DND-41 (cell line): ENCODE measurements around the gene ATP6V0A1.
"Not testable (repeated sequence)": the region's sequence is repeated elsewhere in the genome, so short reads cannot be mapped to it uniquely, and the experiment has no call there.

Experiments used
- ATAC-seq: fragments of 200-7000 bp; cut with Tn5 transposase; 3 replicates; pipeline ENCODE4 v1.9.1; 2021; ENCODE audit warnings: low read depth; ENCODE audit not compliant: insufficient read depth
- DNase-seq: peaks from one replicate; pipeline ENCODE4 v3.0.0-alpha.2; 2020
- H2AFZ ChIP-seq: 2 replicates; pipeline ENCODE4 v1.6.0; 2012; ENCODE audit warnings: low read depth, low read length
- H3K27ac ChIP-seq: 2 replicates; pipeline ENCODE4 v1.5.1; 2012; ENCODE audit warnings: low read length, inconsistent platforms
- H3K27me3 ChIP-seq: fragments of 200-600 bp; sonication (generic); 2 replicates; pipeline ENCODE4 v1.6.0; 2012; ENCODE audit warnings: low read length, mild to moderate bottlenecking, inconsistent platforms; ENCODE audit not compliant: insufficient read depth, poor library complexity
- H3K36me3 ChIP-seq: 2 replicates; pipeline ENCODE4 v1.5.1; 2012; ENCODE audit warnings: low read length, inconsistent platforms; ENCODE audit not compliant: insufficient read depth
- H3K4me1 ChIP-seq: 2 replicates; pipeline ENCODE4 v1.5.1; 2012; ENCODE audit warnings: mild to moderate bottlenecking, low read length; ENCODE audit not compliant: insufficient read depth
- H3K4me2 ChIP-seq: 2 replicates; pipeline ENCODE4 v1.6.0; 2012; ENCODE audit warnings: mild to moderate bottlenecking, moderate library complexity, low read length, inconsistent platforms; ENCODE audit not compliant: insufficient read depth
- H3K4me3 ChIP-seq, 2 experiments: fragments of 200-600 bp in 1 of 2; shearing (Covaris generic) in 1 of 2; 2 replicates each; pipeline ENCODE4 v1.5.1; 2012 to 2016; ENCODE audit warnings: inconsistent platforms in 2 of 2, low read length in 2 of 2, mild to moderate bottlenecking in 2 of 2, low read depth in 1 of 2, moderate library complexity in 1 of 2
- H3K79me2 ChIP-seq: 2 replicates; pipeline ENCODE4 v1.6.0; 2012; ENCODE audit warnings: low read length, inconsistent platforms; ENCODE audit not compliant: insufficient read depth
- H3K9ac ChIP-seq: 2 replicates; pipeline ENCODE4 v1.6.0; 2012; ENCODE audit warnings: low read depth, mild to moderate bottlenecking, inconsistent platforms, low read length, moderate library complexity
- H3K9me3 ChIP-seq: 2 replicates; pipeline ENCODE4 v1.5.1; 2012; ENCODE audit warnings: low read length, moderate library complexity, mild to moderate bottlenecking, inconsistent platforms; ENCODE audit not compliant: insufficient read depth, severe bottlenecking
- H4K20me1 ChIP-seq: 2 replicates; pipeline ENCODE4 v1.6.0; 2012; ENCODE audit warnings: low read length; ENCODE audit not compliant: insufficient read depth
- CTCF ChIP-seq: IDR thresholded peaks from 2 replicates; pipeline ENCODE4 v1.5.1; 2012; ENCODE audit warnings: borderline replicate concordance, low read length, moderate library complexity, mild to moderate bottlenecking; ENCODE audit not compliant: poor library complexity, severe bottlenecking; ENCODE audit errors: extremely low read depth
- EZH2 ChIP-seq: IDR thresholded peaks from 3 replicates; pipeline ENCODE4 v1.6.1; 2012; ENCODE audit warnings: borderline replicate concordance, low read depth, mild to moderate bottlenecking, moderate library complexity, low read length, inconsistent platforms; ENCODE audit not compliant: severe bottlenecking

Gene ATP6V0A1

GRCh38 chr17:42441371-42442195 is 17.1 kb upstream of the ATP6V0A1 start:
- H3K27ac ChIP-seq = no peak overlapping the region
- TF ChIP-seq CTCF (no peak), EZH2 (no peak)
- DNase-seq = no peak
- no peak overlapping the region for H3K4me3 ChIP-seq
- no peaks in the 10 kb centered on the region for H4K20me1 ChIP-seq
- no peak overlapping the region for H3K4me2 ChIP-seq
- H3K9ac ChIP-seq = no peak overlapping the region
- no peaks in the 10 kb centered on the region for H3K36me3 ChIP-seq
- no peaks in the 10 kb centered on the region for H3K9me3 ChIP-seq
- H2AFZ ChIP-seq = no peak overlapping the region
- peaks cover 4% of the 10 kb centered on the region for H3K27me3 ChIP-seq
- no peaks in the 10 kb centered on the region for H3K79me2 ChIP-seq
- no peaks in the 10 kb centered on the region for H3K4me1 ChIP-seq
- ATAC-seq = no peak

- H3K9ac ChIP-seq = no peak overlapping the region
- ATAC-seq (no peak), DNase-seq (no peak)
- peaks cover 4% of the 10 kb centered on the region for H3K27me3 ChIP-seq
- no peaks in the 10 kb centered on the region for H3K36me3 ChIP-seq
- H3K4me1 ChIP-seq = no peaks in the 10 kb centered on the region
- H3K9me3 ChIP-seq = no peaks in the 10 kb centered on the region
- H3K4me3 ChIP-seq = no peak overlapping the region
- TF ChIP-seq CTCF = no peak
- TF ChIP-seq EZH2 = no peak
- H2AFZ ChIP-seq = no peak overlapping the region
- H3K79me2 ChIP-seq = no peaks in the 10 kb centered on the region
- no peak overlapping the region for H3K4me2 ChIP-seq
- no peaks in the 10 kb centered on the region for H4K20me1 ChIP-seq
- H3K27ac ChIP-seq = no peak overlapping the region
Observed at GRCh38 chr17:42442196-42442565, 16.5 kb upstream of the ATP6V0A1 start.

- not testable (repeated sequence) for H3K9ac ChIP-seq
Observed at GRCh38 chr17:42449176-42449575, 9.5 kb upstream of the ATP6V0A1 start.

GRCh38 chr17:42449838-42450237 is 8.8 kb upstream of the ATP6V0A1 start:
- not testable (repeated sequence) for H4K20me1 ChIP-seq, H3K36me3 ChIP-seq, H3K4me1 ChIP-seq, H3K27me3 ChIP-seq, H3K9me3 ChIP-seq, H3K4me3 ChIP-seq, H2AFZ ChIP-seq, H3K79me2 ChIP-seq, H3K9ac ChIP-seq, H3K27ac ChIP-seq, DNase-seq, ATAC-seq, H3K4me2 ChIP-seq

More at GRCh38 chr17:42449176-42449575, 9.5 kb upstream of the ATP6V0A1 start:
- not testable (repeated sequence) for H3K4me3 ChIP-seq, H3K27ac ChIP-seq, H3K4me1 ChIP-seq, H3K4me2 ChIP-seq, ATAC-seq, H3K79me2 ChIP-seq, H3K9me3 ChIP-seq, H3K36me3 ChIP-seq, H4K20me1 ChIP-seq, H2AFZ ChIP-seq, H3K27me3 ChIP-seq, DNase-seq

GRCh38 chr17:42451270-42451669 is 7.4 kb upstream of the ATP6V0A1 start:
- H2AFZ ChIP-seq, H4K20me1 ChIP-seq, H3K27me3 ChIP-seq, H3K9me3 ChIP-seq, H3K36me3 ChIP-seq, H3K79me2 ChIP-seq, ATAC-seq, H3K4me2 ChIP-seq, DNase-seq, H3K27ac ChIP-seq, H3K4me1 ChIP-seq, H3K4me3 ChIP-seq, H3K9ac ChIP-seq: not testable (repeated sequence)
